Smooth muscle cell (in vitro differentiated cells): ENCODE results near the gene ZBTB43. TPM values are rescaled to one million over a fixed set of nuclear protein-coding genes. Genes with fewer than 3 reads are reported as not detected.

Experiments
- DNase-seq: peaks from one replicate; lab custom pipeline; 2025; ENCODE audit not compliant: unreplicated experiment; lab: John Stamatoyannopoulos, UW
- H2AFZ ChIP-seq: fragments of 200-600 bp; sonication (generic); 2 replicates; pipeline ENCODE4 v1.6.0; 2016; ENCODE audit warnings: antibody characterized with exemption, low read depth, mild to moderate bottlenecking
- H3F3A ChIP-seq: fragments of 200-600 bp; sonication (generic); 2 replicates; pipeline ENCODE4 v1.6.0; 2017; ENCODE audit warnings: antibody characterized with exemption, low read depth
- H3K27ac ChIP-seq: fragments of 200-600 bp; sonication (generic); 2 replicates; pipeline ENCODE4 v1.5.1; 2016; ENCODE audit warnings: low read depth, mild to moderate bottlenecking
- H3K27me3 ChIP-seq: fragments of 200-600 bp; sonication (generic); 2 replicates; pipeline ENCODE4 v1.6.1; 2016; ENCODE audit warnings: low read depth, mild to moderate bottlenecking
- H3K36me3 ChIP-seq: fragments of 200-600 bp; sonication (generic); 2 replicates; pipeline ENCODE4 v1.5.1; 2016; ENCODE audit warnings: low read depth
- H3K4me1 ChIP-seq: fragments of 200-600 bp; sonication (generic); 2 replicates; pipeline ENCODE4 v1.5.1; 2016; ENCODE audit warnings: low read depth
- H3K4me2 ChIP-seq: fragments of 200-600 bp; sonication (generic); 2 replicates; pipeline ENCODE4 v1.6.0; 2016; ENCODE audit warnings: mild to moderate bottlenecking
- H3K4me3 ChIP-seq: fragments of 200-600 bp; sonication (generic); 2 replicates; pipeline ENCODE4 v1.5.1; 2016; ENCODE audit warnings: mild to moderate bottlenecking
- H3K79me2 ChIP-seq: fragments of 200-600 bp; sonication (generic); 2 replicates; pipeline ENCODE4 v1.6.0; 2016; ENCODE audit warnings: low read depth, mild to moderate bottlenecking
- H3K9ac ChIP-seq: fragments of 200-600 bp; sonication (generic); 2 replicates; pipeline ENCODE4 v1.6.0; 2016; ENCODE audit warnings: low read depth
- H3K9me3 ChIP-seq: fragments of 200-600 bp; sonication (generic); replicated peaks from 2 replicates; pipeline ENCODE4 v1.5.1; 2016; ENCODE audit warnings: low read depth
- H4K20me1 ChIP-seq: fragments of 200-600 bp; sonication (generic); 2 replicates; pipeline ENCODE4 v1.6.0; 2016; ENCODE audit warnings: low read depth
- WGBS: methylation state at CpG from one replicate; pipeline ENCODE4 v1.1.7; 2016; ENCODE audit warnings: low lambda C conversion rate; 5-methylcytosine and 5-hydroxymethylcytosine counted together
- polyA plus RNA-seq: library from polyadenylated mRNA; unstranded; fragments of >200 nt; fragmentation: Nextera tagmentation; extraction: Ambion mirVana; gene quantifications from 2 replicates; pipeline ENCODE4 v1.2.1, GENCODE V29; 2016
- total RNA-seq: library from RNA; depleted of rRNA; stranded (reverse); fragments of >200 nt; gene quantifications from 2 replicates; pipeline ENCODE4 v1.2.3, GENCODE V29; 2014
- TF ChIP-seq, protein P1 (sequence below): fragments of 200-600 bp; sonication (generic); IDR thresholded peaks from 2 replicates; pipeline ENCODE4 v1.5.1; 2017; ENCODE audit warnings: borderline replicate concordance, mild to moderate bottlenecking, antibody characterized with exemption; ENCODE audit not compliant: insufficient read depth, poor library complexity, severe bottlenecking

Gene ZBTB43
- total and polyA plus RNA-seq, 2 experiments from 2014 or later, result 11.5 to 12.3 TPM

- Histone ChIP-seq H4K20me1 (peaks cover 8% of the 10 kb centered on the region), H3K9me3 (no peaks in the 10 kb centered on the region), H3K4me3 (no peak overlapping the region), H2AFZ (no peak overlapping the region), H3K27me3 (peaks cover 19% of the 10 kb centered on the region), H3K9ac (no peak overlapping the region), H3K79me2 (peaks cover 16% of the 10 kb centered on the region), H3K36me3 (no peaks in the 10 kb centered on the region), H3K4me1 (peaks cover 11% of the 10 kb centered on the region), H3F3A (no peaks in the 10 kb centered on the region), H3K27ac (no peak overlapping the region), H3K4me2 (no peak overlapping the region)
- TF ChIP-seq, protein P1, sequence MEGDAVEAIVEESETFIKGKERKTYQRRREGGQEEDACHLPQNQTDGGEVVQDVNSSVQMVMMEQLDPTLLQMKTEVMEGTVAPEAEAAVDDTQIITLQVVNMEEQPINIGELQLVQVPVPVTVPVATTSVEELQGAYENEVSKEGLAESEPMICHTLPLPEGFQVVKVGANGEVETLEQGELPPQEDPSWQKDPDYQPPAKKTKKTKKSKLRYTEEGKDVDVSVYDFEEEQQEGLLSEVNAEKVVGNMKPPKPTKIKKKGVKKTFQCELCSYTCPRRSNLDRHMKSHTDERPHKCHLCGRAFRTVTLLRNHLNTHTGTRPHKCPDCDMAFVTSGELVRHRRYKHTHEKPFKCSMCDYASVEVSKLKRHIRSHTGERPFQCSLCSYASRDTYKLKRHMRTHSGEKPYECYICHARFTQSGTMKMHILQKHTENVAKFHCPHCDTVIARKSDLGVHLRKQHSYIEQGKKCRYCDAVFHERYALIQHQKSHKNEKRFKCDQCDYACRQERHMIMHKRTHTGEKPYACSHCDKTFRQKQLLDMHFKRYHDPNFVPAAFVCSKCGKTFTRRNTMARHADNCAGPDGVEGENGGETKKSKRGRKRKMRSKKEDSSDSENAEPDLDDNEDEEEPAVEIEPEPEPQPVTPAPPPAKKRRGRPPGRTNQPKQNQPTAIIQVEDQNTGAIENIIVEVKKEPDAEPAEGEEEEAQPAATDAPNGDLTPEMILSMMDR, result no peak
- DNase-seq, result no peak
- 89% methylated on average over 8 of the region's 8 CpGs for WGBS
Observed at GRCh38 chr9:126857261-126857960, 52.6 kb downstream of the ZBTB43 start.

DNA sequence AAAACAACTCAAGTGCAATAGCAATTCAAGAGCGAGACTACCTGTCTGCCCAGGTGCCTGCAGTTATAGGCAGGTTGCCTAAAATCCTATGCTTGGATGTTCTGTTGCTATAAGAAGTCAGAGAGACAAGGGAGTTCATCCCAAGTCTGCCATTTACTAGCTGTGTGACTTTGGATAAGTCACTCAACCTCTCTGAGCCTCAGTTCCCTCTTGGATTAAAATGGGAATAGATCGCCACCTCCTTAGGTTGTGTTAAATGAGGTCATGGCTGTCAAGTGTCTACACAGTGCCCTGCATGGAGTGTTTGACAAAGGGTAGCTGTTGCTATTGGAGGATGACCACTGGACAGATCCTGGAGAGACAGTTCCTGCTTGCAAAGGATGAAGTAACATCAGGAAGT is 54.3 kb downstream of the ZBTB43 start:
- H3K4me2 ChIP-seq, result no peak overlapping the region
- no peak overlapping the region for H2AFZ ChIP-seq
- no peak for DNase-seq
- no peaks in the 10 kb centered on the region for H3F3A ChIP-seq
- H3K4me1 ChIP-seq, result peaks cover 16% of the 10 kb centered on the region
- H4K20me1 ChIP-seq, result peaks cover 25% of the 10 kb centered on the region
- WGBS, result 98% methylated on average over 2 of the region's 2 CpGs
- peaks cover 33% of the 10 kb centered on the region for H3K79me2 ChIP-seq
- no peaks in the 10 kb centered on the region for H3K9me3 ChIP-seq
- no peak overlapping the region for H3K4me3 ChIP-seq
- TF ChIP-seq, protein P1, result no peak
- no peak overlapping the region for H3K27ac ChIP-seq
- no peaks in the 10 kb centered on the region for H3K36me3 ChIP-seq
- peaks cover 15% of the 10 kb centered on the region for H3K27me3 ChIP-seq
- no peak overlapping the region for H3K9ac ChIP-seq

- peaks cover 16% of the 10 kb centered on the region for H3K4me1 ChIP-seq
- TF ChIP-seq, protein P1, result peak; percentile 100
- no peaks in the 10 kb centered on the region for H3K36me3 ChIP-seq
- H3F3A ChIP-seq, result no peaks in the 10 kb centered on the region
- H3K79me2 ChIP-seq, result peaks cover 44% of the 10 kb centered on the region
- peak; percentile 75 for DNase-seq
- peak within 1 kb of the TSS; percentile 48 for H2AFZ ChIP-seq
- peak within 1 kb of the TSS; percentile 88 for H3K4me2 ChIP-seq
- no peaks in the 10 kb centered on the region for H3K9me3 ChIP-seq
- H3K27ac ChIP-seq, result peak within 1 kb of the TSS; percentile 44
- under 1% methylated on average over 40 of the region's 67 CpGs for WGBS
- H3K4me3 ChIP-seq, result peak within 1 kb of the TSS; percentile 92
- peak within 1 kb of the TSS; percentile 83 for H3K9ac ChIP-seq
- H4K20me1 ChIP-seq, result peaks cover 37% of the 10 kb centered on the region
- peaks cover 15% of the 10 kb centered on the region for H3K27me3 ChIP-seq
Observed at GRCh38 chr9:126860077-126860756, 55.4 kb downstream of the ZBTB43 start, which contains the start of gene ZBTB34. ZBTB34 (plus strand) TSS chr9:126860639; CDS start chr9:126879400, 18,761 bp downstream.
